OCI-LY3 (cell line): ENCODE data around the gene ARMC9.

Source experiments
- H2AFZ ChIP-seq: fragments of 200-600, 300-600 bp; shearing (Covaris generic); 2 replicates; pipeline ENCODE4 v1.6.0; 2014; ENCODE audit warnings: antibody characterized with exemption, low read depth, low read length
- H3K27ac ChIP-seq: fragments of 200-600, 300-600 bp; sonication (generic); 2 replicates; pipeline ENCODE4 v1.5.1; 2014; ENCODE audit warnings: mild to moderate bottlenecking, low read length, moderate library complexity, mixed read lengths
- H3K27me3 ChIP-seq: fragments of 200-600, 300-600 bp; sonication (generic); 2 replicates; pipeline ENCODE4 v1.6.1; 2014; ENCODE audit warnings: low read depth, low read length, mixed read lengths
- H3K36me3 ChIP-seq: fragments of 200-600, 300-600 bp; sonication (generic); replicated peaks from 2 replicates; pipeline ENCODE3; 2014; ENCODE audit warnings: low read depth, low read length, mixed read lengths
- H3K4me1 ChIP-seq: fragments of 300-600, 200-600 bp; sonication (generic); 2 replicates; pipeline ENCODE4 v1.6.1; 2014; ENCODE audit warnings: low read length, mixed read lengths
- H3K4me2 ChIP-seq: fragments of 200-600, 300-600 bp; sonication (generic); 2 replicates; pipeline ENCODE4 v1.6.1; 2014; ENCODE audit warnings: low read length, mixed read lengths
- H3K4me3 ChIP-seq: fragments of 300-600, 200-600 bp; sonication (generic); 2 replicates; pipeline ENCODE4 v1.5.1; 2014; ENCODE audit warnings: antibody characterized with exemption, mild to moderate bottlenecking, low read length, moderate library complexity
- H3K79me2 ChIP-seq: fragments of 300-600, 200-600 bp; shearing (Covaris generic); 2 replicates; pipeline ENCODE4 v1.6.1; 2014; ENCODE audit warnings: mild to moderate bottlenecking, low read length, mixed read lengths
- H3K9ac ChIP-seq: fragments of 300-600, 200-600 bp; shearing (Covaris generic); 2 replicates; pipeline ENCODE4 v1.6.0; 2014; ENCODE audit warnings: mild to moderate bottlenecking, low read length, moderate library complexity
- H3K9me3 ChIP-seq: fragments of 200-600, 300-600 bp; shearing (Covaris generic); 2 replicates; pipeline ENCODE4 v1.6.1; 2014; ENCODE audit warnings: low read length, mixed read lengths; ENCODE audit not compliant: insufficient read depth
- H4K20me1 ChIP-seq: fragments of 200-600, 300-600 bp; sonication (generic); 2 replicates; pipeline ENCODE4 v1.6.1; 2016; ENCODE audit warnings: low read length, mixed read lengths; ENCODE audit not compliant: insufficient read depth
- EZH2phosphoT487 ChIP-seq: fragments of 200-600 bp; shearing (Covaris generic); IDR thresholded peaks from 2 replicates; pipeline ENCODE4 v1.6.1; 2018; ENCODE audit warnings: antibody characterized with exemption, mixed run types, low read depth
- TF ChIP-seq, protein P1 (sequence below): fragments of 200-600, 300-600 bp; sonication (generic); IDR thresholded peaks from 2 replicates; pipeline ENCODE4 v1.5.1; 2014; ENCODE audit warnings: antibody characterized with exemption, low read length, low read depth

The ARMC9 gene

GRCh38 chr2:231293163-231293562 is 94.7 kb downstream of the ARMC9 start:
- Histone ChIP-seq H3K4me3 (no peak overlapping the region), H2AFZ (no peak overlapping the region), H3K79me2 (no peaks in the 10 kb centered on the region), H3K4me1 (peaks cover 33% of the 10 kb centered on the region), H3K9ac (no peak overlapping the region), H3K27ac (no peak overlapping the region), H3K4me2 (no peak overlapping the region), H3K36me3 (no peaks in the 10 kb centered on the region), H3K9me3 (no peaks in the 10 kb centered on the region), H3K27me3 (no peaks in the 10 kb centered on the region), H4K20me1 (no peaks in the 10 kb centered on the region)
- TF ChIP-seq, protein P1, sequence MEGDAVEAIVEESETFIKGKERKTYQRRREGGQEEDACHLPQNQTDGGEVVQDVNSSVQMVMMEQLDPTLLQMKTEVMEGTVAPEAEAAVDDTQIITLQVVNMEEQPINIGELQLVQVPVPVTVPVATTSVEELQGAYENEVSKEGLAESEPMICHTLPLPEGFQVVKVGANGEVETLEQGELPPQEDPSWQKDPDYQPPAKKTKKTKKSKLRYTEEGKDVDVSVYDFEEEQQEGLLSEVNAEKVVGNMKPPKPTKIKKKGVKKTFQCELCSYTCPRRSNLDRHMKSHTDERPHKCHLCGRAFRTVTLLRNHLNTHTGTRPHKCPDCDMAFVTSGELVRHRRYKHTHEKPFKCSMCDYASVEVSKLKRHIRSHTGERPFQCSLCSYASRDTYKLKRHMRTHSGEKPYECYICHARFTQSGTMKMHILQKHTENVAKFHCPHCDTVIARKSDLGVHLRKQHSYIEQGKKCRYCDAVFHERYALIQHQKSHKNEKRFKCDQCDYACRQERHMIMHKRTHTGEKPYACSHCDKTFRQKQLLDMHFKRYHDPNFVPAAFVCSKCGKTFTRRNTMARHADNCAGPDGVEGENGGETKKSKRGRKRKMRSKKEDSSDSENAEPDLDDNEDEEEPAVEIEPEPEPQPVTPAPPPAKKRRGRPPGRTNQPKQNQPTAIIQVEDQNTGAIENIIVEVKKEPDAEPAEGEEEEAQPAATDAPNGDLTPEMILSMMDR: no peak
- TF ChIP-seq EZH2phosphoT487: no peak

- no peaks in the 10 kb centered on the region for H3K79me2 ChIP-seq
- H4K20me1 ChIP-seq: no peaks in the 10 kb centered on the region
- no peaks in the 10 kb centered on the region for H3K9me3 ChIP-seq
- H3K27me3 ChIP-seq: no peaks in the 10 kb centered on the region
- no peak overlapping the region for H3K27ac ChIP-seq
- no peaks in the 10 kb centered on the region for H3K36me3 ChIP-seq
- no peak for TF ChIP-seq EZH2phosphoT487
- TF ChIP-seq, protein P1: no peak
- no peak overlapping the region for H3K9ac ChIP-seq
- H2AFZ ChIP-seq: no peak overlapping the region
- H3K4me3 ChIP-seq: no peak overlapping the region
- H3K4me1 ChIP-seq: peaks cover 43% of the 10 kb centered on the region
- no peak overlapping the region for H3K4me2 ChIP-seq
Measured at GRCh38 chr2:231294116-231294515, 95.7 kb downstream of the ARMC9 start.

GRCh38 chr2:231294571-231295362 is 96.3 kb downstream of the ARMC9 start:
- Histone ChIP-seq H3K27ac (no peak overlapping the region), H3K9me3 (no peaks in the 10 kb centered on the region), H3K4me1 (peaks cover 49% of the 10 kb centered on the region), H3K36me3 (no peaks in the 10 kb centered on the region), H3K4me2 (peak overlapping the region; percentile 68), H3K27me3 (no peaks in the 10 kb centered on the region), H2AFZ (peak overlapping the region; percentile 72; the same call in 1 of the 2 replicates), H3K4me3 (peak overlapping the region; percentile 61), H3K79me2 (no peaks in the 10 kb centered on the region), H4K20me1 (no peaks in the 10 kb centered on the region), H3K9ac (peak overlapping the region; percentile 20; the same call in 1 of the 2 replicates)
- TF ChIP-seq EZH2phosphoT487: no peak
- TF ChIP-seq, protein P1: no peak

GRCh38 chr2:231295363-231295655 is 96.9 kb downstream of the ARMC9 start:
- H3K27me3 ChIP-seq: no peaks in the 10 kb centered on the region
- peaks cover 55% of the 10 kb centered on the region for H3K4me1 ChIP-seq
- TF ChIP-seq EZH2phosphoT487: no peak
- TF ChIP-seq, protein P1: no peak
- H2AFZ ChIP-seq: peak overlapping the region; percentile 72
- peak overlapping the region; percentile 61 for H3K4me3 ChIP-seq
- H4K20me1 ChIP-seq: no peaks in the 10 kb centered on the region
- peak overlapping the region; percentile 68 for H3K4me2 ChIP-seq
- peak overlapping the region; percentile 20; the same call in 1 of the 2 replicates for H3K9ac ChIP-seq
- no peaks in the 10 kb centered on the region for H3K9me3 ChIP-seq
- no peaks in the 10 kb centered on the region for H3K79me2 ChIP-seq
- H3K36me3 ChIP-seq: no peaks in the 10 kb centered on the region
- no peak overlapping the region for H3K27ac ChIP-seq
